HG03520 (cell line): ENCODE data around the gene ASB3.
"Not testable (repeated sequence)": the region's sequence is repeated elsewhere in the genome, so short reads cannot be mapped to it uniquely, and the experiment has no call there.

Source experiments
- ATAC-seq: cut with Tn5 transposase; IDR thresholded peaks from one replicate; pipeline ENCODE4 v1.9.1; 2021; ENCODE audit warnings: mild to moderate bottlenecking, moderate library complexity; ENCODE audit not compliant: unreplicated experiment

The ASB3 gene

DNA sequence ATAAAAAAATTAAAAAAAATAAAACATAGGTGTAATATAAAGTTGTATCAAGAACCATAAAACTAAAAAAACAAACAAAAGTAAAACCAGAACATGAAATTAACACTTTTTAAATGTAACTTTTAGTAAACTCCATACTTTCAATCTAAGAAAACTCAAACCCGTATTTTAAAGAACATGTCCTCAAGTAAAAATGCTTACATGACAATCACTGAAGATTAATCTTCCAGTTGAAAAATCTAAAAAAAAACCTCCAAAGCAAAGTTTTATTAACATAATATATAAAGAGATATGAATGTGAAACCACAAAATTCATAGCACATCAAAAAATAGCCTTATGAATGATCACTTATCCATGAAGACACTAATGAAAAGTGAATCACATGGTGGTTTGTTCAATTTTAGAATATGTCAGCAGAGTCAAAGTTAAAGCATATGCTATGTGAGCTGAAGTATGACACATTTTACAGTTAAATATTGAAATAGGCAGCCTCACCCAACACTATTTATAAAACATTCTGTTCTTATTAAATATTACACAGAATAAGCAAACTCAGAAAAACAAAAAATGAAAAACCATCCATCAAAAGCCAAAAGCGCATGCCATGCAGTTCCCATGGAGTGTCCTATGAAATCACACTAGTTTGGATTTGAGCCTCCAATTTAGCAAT is 42.2 kb downstream of the ASB3 start:
- ATAC-seq, result no peak

DNA sequence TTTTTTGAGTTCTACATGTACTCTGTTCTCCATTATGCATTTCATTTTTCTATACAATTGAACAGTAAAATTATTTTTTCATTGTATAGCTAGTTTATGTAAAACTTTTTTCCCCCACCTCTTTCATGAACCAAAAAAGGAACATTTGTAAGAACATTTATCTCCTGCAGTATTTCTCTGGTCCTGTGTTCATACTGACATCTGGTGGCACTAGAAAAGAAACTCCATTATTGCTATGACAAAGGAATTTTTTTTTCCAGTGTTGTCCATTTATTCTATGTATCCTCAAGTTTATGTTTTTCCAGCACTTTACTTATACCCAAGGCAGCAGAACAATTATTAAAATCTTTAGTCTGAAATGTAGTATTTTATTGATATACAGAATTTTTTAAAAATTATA is 46.6 kb downstream of the ASB3 start:
- ATAC-seq, result no peak

DNA sequence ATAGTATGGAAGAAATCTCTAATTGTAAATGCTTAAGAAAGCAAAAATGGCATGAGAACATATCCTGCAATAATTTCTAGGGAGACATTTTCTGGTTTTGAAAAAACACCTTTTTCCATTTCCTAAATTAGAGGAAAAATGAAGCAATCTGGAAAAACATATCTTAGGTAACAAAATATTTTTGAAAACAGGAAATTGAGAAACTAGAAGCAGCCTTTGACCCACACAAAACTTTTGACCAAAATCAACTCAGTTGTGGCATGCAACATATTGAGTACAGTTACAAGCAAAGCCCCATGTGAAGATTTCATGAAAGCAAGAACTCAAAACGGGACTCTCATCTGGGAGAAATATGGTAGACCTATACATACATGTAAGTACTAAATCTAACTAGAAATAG is 47.7 kb downstream of the ASB3 start:
- ATAC-seq, result no peak

DNA sequence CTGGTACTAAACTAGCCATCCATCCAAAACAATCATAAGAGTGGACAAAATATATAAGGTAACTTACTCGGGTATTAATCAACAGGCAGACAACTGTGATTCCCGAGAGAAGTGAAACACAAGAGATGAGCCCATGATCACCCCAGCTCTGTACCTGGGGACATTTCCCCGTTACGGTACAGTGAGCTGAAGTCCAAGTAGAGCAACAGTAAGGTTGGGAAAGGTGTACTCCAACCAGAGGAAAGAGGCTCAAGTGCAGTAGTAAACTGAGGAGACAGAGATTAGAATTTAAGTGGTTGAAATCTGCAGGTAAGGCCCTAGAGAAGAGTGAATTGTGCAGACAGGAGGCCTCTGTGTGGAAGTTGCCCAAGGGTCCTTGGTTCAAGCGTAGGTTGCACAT is 49.7 kb downstream of the ASB3 start:
- no peak for ATAC-seq

DNA sequence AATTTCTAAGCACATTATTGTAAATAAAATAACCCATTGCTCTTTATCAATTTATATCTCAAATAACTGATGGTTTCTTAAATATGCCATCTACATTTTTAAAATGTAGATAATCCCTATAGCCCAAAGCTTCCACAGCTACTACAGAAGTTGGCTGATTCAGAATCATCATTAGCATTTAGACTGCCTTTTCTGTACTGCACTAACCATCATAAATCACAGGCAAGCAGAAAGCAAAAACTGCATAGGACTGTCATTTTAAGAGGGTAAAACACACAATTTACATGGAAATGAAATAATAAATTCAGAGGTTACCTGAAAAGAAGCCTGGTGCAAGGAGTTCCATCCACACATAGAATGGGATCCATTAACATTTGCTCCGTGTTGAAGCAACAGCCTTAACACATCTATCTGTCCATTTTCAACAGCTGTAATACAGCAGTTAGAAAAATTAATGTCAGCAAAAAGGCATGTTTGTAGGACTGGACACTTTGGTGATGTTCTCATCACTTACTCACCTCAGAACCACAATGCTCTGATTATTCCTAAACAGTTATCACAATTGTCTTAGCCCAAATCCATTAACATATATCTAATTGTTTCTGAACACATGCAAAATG is 57.5 kb downstream of the ASB3 start:
- no peak for ATAC-seq

DNA sequence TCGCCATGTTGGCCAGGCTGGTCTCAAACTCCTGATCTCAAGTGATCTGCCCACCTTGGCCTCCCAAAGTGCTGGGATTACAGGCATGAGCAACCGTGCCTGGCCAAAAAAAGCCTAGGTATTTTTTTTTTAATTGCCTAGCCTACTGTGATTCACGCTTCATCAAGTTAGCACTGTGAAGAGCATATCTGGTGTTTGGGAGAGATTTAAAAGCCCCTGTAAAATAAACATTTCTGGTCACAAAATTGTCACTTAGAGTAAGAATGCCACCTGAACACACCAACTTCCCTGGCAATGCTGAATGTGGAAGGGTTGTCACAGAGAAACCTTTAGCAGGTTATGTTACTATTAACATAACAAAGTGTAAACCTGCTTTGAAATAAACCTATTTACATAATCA is 58.8 kb downstream of the ASB3 start:
- no peak for ATAC-seq

DNA sequence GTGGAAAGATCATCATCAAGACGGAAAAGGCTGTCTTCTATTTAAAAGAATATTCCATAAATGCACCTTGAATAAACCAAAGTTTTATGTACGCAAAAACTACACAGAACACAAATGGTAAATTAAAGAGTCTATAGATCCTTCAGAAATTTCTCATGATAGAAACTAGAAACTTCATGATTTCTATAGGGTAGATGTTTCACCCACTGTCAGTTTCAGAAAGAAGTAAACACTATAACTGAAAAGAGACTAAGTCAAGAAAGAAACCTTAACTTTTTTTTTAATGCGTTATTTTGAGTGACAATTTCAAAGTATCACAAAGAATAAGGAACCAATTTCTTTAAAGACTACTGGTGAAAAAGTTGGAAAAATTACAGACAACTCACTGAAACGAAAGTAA is 61.1 kb downstream of the ASB3 start:
- no peak for ATAC-seq

DNA sequence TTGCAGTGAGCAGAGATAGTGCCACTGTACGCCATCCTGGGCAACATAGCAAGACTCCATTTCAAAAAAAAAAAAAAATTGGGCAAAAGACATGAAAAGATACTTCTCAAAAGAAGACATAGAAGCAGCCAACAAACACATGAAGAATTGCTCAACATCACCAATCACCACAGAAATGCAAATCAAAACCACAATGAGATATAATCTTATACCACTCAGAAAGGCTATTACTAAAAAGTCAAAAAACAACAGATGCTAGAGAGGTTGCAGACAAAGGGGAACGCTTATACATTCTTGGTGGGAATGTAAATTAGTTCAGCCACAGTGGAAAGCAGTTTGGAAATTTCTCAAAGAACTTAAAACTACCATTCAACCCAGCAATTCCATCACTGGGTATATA is 62.2 kb downstream of the ASB3 start:
- no peak for ATAC-seq

DNA sequence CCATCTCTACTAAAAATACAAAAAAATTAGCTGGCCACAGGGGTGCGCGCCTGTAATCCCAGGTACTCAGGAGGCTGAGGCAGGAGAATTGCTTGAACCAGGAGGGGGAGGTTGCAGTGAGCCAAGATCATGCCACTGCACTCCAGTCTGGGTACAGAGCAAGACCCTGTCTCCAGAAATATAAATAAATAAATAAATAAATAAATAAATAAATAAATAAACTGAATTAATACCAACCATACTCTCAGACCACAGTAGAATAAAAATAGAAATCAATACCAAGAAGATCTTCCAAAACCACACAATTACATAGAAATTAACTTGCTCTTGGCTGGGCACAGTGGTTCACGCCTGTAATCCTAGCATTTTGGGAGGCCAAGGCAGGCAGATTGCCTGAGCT is 65.8 kb downstream of the ASB3 start:
- not testable (repeated sequence) for ATAC-seq

DNA sequence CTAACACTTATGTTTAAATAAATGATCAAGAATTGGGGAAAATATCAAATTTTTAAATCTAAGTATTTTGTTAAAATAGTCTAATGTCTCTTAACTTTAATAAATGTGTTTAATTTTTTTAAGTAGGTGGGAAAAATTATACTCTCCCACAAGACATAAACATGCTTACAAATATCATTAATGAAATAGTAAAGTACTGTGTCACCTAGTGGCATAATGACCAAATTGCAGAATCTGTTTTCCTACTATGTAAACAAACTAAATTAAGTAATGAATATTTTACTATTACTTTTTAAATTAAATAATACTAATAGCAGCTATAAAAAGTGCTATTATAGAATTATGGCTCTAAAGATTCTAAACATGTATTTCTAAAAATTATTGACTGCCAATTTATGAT is 71.2 kb downstream of the ASB3 start:
- no peak for ATAC-seq

DNA sequence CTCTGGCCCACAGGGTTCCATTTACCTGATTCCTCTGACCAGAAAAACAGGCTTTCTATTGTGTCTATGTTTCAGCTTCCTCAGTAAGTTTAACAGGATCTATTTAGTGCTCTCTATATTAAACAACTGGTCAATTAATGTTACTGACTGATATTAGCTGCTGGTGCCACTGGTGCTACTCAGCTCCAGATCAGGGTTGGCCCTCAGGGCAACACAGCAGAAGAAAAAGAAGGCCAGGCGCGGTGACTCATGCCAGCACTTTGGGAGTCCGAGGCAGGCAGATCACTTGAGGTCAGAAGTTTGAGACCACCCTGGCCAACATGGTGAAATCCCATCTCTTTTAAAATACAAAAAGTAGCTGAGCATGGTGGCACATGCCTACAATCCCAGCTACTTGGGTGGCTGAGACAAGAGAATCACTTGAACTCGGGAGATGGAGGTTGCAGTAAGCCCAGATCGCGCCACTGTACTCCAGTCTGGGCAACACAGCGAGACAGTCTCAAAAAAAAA is 75.4 kb downstream of the ASB3 start:
- no peak for ATAC-seq

DNA sequence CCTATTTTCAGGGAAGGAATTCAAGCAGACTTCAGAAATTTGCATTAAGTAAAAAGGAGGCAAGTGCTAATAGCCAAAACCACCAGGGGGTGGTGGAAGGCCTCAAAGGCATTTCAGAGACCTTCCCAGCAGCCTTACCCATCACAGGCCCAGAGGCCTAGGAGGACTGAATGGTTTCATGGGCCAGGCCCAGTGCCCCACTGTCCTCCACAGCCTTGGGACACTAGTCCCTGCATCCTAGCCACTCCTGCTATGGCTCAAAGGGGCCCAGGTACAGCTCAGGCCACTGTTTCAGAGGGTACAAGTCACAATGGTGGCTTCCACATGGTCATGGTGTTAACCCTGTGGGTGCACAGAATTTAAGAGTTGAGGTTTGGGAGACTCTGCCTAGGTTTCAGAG is 77.8 kb downstream of the ASB3 start:
- no peak for ATAC-seq

DNA sequence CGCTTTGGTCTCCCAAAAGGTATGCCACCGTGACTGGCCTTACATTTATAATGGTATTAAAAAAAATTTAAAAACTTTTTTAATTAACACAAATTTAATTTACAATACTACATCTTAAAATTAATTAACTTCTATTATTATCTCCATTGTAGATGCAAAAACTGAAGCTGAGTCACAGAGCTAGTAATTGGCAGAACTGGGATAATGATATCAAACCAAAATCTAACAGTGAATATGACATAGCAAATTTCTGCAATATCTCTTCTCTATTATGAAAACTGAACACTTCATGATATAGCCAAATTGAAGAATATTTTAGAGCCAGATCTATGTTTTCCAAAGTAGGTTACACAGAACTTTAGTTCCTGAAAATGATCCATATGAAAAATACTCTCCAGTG is 85.5 kb downstream of the ASB3 start:
- no peak for ATAC-seq

DNA sequence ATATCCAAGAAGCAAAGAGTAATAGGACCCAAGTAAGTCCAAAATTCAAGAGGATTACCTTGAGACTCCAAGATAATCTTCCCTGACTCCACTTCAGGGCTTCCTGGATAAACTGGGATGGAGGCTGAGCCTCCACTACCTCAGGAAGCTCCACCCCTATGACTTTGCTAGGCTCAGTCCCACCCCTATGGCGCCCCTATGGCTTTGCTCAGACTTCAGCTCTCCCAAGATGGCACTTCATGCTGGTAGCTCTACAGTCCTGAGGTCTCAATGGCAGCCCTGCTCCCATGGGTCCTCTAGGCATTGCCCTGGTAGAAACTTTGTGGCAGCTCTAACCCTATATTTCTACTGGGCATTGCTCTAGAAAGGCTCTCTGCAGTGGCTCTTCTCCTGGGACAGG is 89.1 kb downstream of the ASB3 start:
- no peak for ATAC-seq

DNA sequence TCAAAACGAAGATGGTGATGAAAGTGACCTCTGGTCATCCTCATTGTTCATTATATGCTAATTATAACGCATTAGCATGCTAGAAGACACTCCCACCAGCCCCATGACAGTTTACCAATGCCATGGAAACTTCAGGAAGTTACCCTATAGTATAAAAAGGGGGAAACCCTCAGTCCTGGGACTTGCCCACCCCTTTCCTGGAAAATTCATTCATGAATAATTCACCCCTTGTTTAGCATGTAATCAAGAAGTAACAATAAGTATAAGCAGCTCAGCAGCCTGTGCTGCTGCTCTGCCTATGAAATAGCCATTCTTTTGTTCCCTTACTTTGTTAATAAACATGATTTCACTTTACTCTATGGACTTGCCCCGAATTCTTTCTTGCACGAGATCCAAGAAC is 89.7 kb downstream of the ASB3 start:
- no peak for ATAC-seq

DNA sequence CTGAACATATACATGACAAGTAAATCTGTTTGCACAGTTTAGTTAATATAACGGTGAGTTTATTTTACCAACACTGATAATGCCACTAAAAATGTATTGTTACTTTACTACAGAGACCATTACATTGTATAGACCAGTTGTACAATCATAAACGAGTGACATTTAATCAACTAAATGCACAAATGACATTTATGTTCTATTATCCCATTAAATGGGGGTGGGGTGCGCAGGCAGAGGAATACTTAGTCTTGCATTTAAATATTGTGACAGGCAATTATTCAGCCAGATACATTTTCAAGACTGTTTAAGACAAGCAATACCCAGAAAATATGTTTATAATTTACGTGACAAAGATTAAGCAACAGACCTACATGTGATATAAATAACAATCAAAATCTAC is 91.2 kb downstream of the ASB3 start:
- no peak for ATAC-seq

DNA sequence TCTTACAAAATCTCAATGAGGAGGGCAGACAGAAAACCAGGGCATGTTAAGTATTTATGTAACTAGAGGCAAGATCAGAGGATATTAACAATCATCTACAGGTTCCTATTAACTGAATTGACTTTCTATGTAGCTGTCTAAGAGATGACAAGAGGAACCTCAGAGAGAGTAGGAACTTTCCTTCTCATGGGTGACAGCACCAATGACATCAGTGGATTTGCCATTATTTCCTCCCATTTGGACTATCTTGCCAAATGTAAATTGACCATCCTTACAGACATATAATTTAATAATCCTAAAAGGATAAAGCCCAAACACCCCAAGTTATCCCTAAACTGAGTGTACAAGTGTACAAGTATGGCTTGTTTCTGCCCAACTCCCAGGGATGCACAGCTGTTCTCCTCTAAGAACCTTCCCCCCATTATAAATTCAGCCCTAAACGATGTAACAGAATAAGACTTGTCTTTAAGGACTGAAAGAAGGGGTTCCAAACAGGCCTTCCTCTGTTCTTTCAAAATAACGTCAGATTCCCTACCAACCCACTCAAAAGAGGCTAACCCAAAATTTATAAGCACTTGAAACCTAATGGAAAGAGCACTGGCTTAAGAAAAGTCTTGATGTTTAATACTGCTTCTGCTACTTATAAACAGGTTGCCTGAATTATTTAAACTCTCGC is 92.5 kb downstream of the ASB3 start:
- no peak for ATAC-seq

DNA sequence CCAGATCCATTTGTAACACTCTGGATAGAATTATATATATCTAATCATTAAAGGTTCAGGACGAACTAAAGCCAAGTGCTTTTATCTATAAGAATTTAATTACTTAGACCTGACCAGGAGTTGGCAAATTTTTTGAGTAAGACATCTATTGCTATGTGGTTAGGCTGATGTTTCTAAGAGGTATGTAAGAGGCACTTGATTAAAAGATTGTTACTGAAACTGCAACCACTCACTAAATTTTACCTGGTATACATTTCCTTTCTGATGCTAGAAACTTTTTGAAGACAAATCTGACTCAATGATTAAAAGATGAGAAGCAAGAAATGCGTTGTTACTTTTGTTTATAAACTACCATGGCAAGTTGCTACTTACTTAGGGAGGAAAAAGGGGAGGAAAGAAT is 95.9 kb downstream of the ASB3 start:
- no peak for ATAC-seq

DNA sequence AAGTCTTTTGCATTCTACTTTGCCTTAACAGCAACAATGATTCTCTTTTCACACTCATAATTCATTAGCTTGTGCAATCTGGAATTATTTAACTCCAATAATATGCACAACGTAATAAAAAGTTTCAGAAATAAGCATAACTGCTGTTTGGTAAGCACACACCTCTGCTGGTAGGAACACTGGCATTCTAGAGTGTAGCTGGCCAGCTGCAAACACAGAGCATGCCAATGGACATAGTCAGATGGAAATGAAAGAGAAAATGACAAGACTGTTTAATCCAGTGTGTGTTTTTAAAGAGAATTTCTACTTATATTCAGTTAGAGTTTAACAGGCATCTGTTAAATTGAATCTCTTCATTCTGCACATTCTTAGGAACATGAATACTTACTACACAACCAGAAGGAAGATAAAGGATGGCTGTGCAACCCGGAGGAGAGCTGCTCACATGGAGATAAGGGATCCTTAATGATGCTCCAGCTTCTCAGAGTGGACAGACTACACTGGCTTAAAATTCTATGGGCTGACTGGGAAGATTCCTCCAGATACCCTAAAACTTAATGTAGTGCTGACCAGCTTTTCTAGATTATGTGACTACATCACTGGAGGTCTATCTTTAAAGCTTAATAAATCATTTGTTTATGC is 113.8 kb downstream of the ASB3 start:
- ATAC-seq, result no peak

DNA sequence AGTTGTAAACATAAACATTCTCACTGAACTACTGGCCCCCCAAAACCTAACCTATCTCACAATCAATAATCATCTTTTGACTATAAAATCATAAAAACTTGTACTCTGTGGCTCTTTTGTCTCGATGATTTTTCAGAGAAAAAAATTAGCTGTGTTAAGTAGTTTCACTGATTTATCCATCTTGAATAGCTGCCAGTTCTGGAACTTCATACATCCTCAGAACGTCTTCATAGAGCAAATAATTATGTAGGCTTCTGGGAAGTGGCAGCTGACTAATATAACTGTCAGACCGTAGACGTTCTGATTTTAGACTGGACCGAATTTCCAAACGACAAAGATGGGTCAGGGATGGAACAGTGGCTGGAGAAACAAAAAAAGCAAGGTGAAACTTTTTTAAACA is 116.4 kb downstream of the ASB3 start:
- no peak for ATAC-seq

DNA sequence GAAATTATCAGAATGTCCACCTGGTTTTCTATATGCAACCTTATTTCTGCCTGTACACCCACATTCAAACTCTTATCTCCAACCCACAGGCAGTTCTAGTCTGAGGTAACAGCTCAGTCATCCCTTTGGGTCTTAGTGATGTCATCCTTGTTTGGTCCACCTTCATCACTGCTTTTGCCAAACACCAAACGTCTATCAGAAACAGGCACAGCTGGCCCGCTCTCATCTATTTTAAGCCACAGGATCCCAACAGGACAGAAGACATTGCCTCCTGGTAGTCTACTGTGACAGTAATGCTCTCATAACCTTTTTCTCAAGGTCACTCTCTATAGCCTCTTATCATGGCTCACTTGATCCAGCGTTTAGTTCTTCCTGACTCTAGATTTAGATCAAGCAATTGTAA is 118.1 kb downstream of the ASB3 start:
- no peak for ATAC-seq

DNA sequence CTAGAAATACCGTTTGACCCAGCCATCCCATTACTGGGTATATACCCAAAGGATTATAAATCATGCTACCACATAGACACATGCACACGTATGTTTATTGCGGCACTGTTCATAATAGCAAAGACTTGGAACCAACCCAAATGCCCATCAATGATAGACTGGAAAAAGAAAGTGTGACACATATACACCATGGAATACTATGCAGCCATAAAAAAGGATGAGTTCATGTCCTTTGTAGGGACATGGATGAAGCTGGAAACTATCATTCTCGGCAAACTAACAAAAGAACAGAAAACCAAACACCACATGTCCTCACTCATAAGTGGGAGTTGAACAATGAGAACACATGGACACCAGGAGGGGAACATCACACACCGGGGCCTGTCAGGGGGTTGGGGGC is 119.6 kb downstream of the ASB3 start:
- ATAC-seq, result not testable (repeated sequence)
